GM08714 (cell line): ENCODE results near the gene CRELD1.
A peak's percentile ranks its signal among the peaks of the same experiment; 100 is the strongest.
"Not testable (repeated sequence)": the region's sequence is repeated elsewhere in the genome, so short reads cannot be mapped to it uniquely, and the experiment has no call there.

Experiments used
- H3K4me3 ChIP-seq: fragments of 200-500 bp; sonication (Bioruptor generic); 2 replicates; pipeline ENCODE4 v1.5.1; 2014; ENCODE audit warnings: mild to moderate bottlenecking, low read length, inconsistent platforms
- ZNF274 ChIP-seq: IDR thresholded peaks from 2 replicates; pipeline ENCODE4 v1.6.1; 2012; ENCODE audit warnings: mild to moderate bottlenecking, low read depth, low read length

The CRELD1 gene

GRCh38 chr3:9933561-9934234 lies at the start of gene CRELD1:
Gene CRELD1, plus strand, starts transcription at chr3:9933834. Its CDS starts 605 bp downstream, at chr3:9934439.
- peak within 1 kb of the TSS; percentile 74 for H3K4me3 ChIP-seq
- no peak for TF ChIP-seq ZNF274

- H3K4me3 ChIP-seq: no peak overlapping the region
- no peak for TF ChIP-seq ZNF274
These were observed 49.0 kb upstream of the CRELD1 start for GRCh38 chr3:9884555-9885165.

GRCh38 chr3:9886328-9886727 lies 47.3 kb upstream of the CRELD1 start:
- H3K4me3 ChIP-seq: no peak overlapping the region
- no peak for TF ChIP-seq ZNF274

GRCh38 chr3:9887480-9887879 lies 46.2 kb upstream of the CRELD1 start:
- H3K4me3 ChIP-seq: no peak overlapping the region
- no peak for TF ChIP-seq ZNF274

GRCh38 chr3:9888540-9888939 lies 45.1 kb upstream of the CRELD1 start:
- TF ChIP-seq ZNF274: no peak

GRCh38 chr3:9889405-9889804 lies 44.2 kb upstream of the CRELD1 start:
- H3K4me3 ChIP-seq: no peak overlapping the region
- TF ChIP-seq ZNF274: no peak

More at GRCh38 chr3:9888540-9888939, 45.1 kb upstream of the CRELD1 start:
- no peak overlapping the region for H3K4me3 ChIP-seq

- no peak for TF ChIP-seq ZNF274
- peak within 1 kb of the TSS; percentile 85 for H3K4me3 ChIP-seq
These were observed 43.2 kb upstream of the CRELD1 start, which contains the start of gene JAGN1 for GRCh38 chr3:9890249-9891071. Gene JAGN1, plus strand, starts transcription at chr3:9890610. Its CDS starts 113 bp downstream, at chr3:9890723.

GRCh38 chr3:9891072-9891622 lies 42.5 kb upstream of the CRELD1 start:
- peak overlapping the region; percentile 85 for H3K4me3 ChIP-seq
- TF ChIP-seq ZNF274: no peak

GRCh38 chr3:9893739-9894138 lies 39.9 kb upstream of the CRELD1 start:
- TF ChIP-seq ZNF274: no peak
- H3K4me3 ChIP-seq: no peak overlapping the region

GRCh38 chr3:9895715-9896114 lies 37.9 kb upstream of the CRELD1 start:
- H3K4me3 ChIP-seq: not testable (repeated sequence)

- not testable (repeated sequence) for H3K4me3 ChIP-seq
These were observed 36.8 kb upstream of the CRELD1 start for GRCh38 chr3:9896755-9897407.

- no peak for TF ChIP-seq ZNF274
- no peak overlapping the region; the same call in 1 of the 2 replicates for H3K4me3 ChIP-seq
These were observed 35.9 kb upstream of the CRELD1 start for GRCh38 chr3:9897408-9898372.
